GM12878 (cell line): ENCODE measurements around the gene RPL36. TPM values are rescaled to one million over a fixed set of nuclear protein-coding genes. Genes with fewer than 3 reads are reported as not detected.

Experiments used
- ATAC-seq: fragments of 200-7000 bp; cut with Tn5 transposase; 3 replicates; pipeline ENCODE4 v1.9.1; 2020; ENCODE audit warnings: mild to moderate bottlenecking, moderate library complexity
- BruUV-seq: library from RNA; stranded (reverse); fragments of 400-500 nt; replicated peaks from 2 replicates; lab custom pipeline; 2021; lab: Mats Ljungman, UMichigan
- CTCF ChIA-PET: fragments of 300-600 bp; sonication (Branson Sonifier 250); formaldehyde crosslinking; extraction: SDS; loops from one replicate; lab custom pipeline; 2021; ENCODE audit warnings: inconsistent platforms; lab: Yijun Ruan, JAX
- POLR2A ChIA-PET: fragments of 350-600 bp; formaldehyde crosslinking; extraction: SDS; loops from one replicate; lab custom pipeline; 2021; ENCODE audit warnings: inconsistent platforms; lab: Charles Lee
- RAD21 ChIA-PET: fragments of 300-600 bp; sonication (Branson Sonifier 250); formaldehyde crosslinking; loops from one replicate; lab custom pipeline; 2023; ENCODE audit warnings: antibody characterized with exemption; ENCODE audit not compliant: unreplicated experiment; lab: Charles Lee
- SMC1A ChIA-PET: fragments of 300-600 bp; sonication (Branson Sonifier 250); formaldehyde crosslinking; loops from one replicate; lab custom pipeline; 2023; ENCODE audit not compliant: unreplicated experiment, uncharacterized antibody; lab: Charles Lee
- DNase-seq: peaks from one replicate; pipeline ENCODE4 v3.0.0-alpha.2; 2011; ENCODE audit warnings: low read depth, low spot score
- FAIRE-seq: peaks from 3 replicates; lab custom pipeline; 2011; peaks lifted over from hg19 to GRCh38; lab: Jason Lieb, UNC
- H2AFZ ChIP-seq: 2 replicates; pipeline ENCODE4 v1.6.0; 2011; ENCODE audit warnings: low read depth, low read length, control low read depth; ENCODE audit not compliant: control insufficient read depth
- H3K27ac ChIP-seq: 2 replicates; pipeline ENCODE4 v1.5.1; 2011; ENCODE audit warnings: control low read depth; ENCODE audit not compliant: control insufficient read depth, insufficient read depth
- H3K27me3 ChIP-seq, 2 experiments: replicated peaks in 1 of 2; 2 replicates each; pipeline versions ENCODE4 v1.6.0 to v1.6.1; 2011; ENCODE audit warnings: low read length in 1 of 2; ENCODE audit not compliant: control insufficient read depth in 2 of 2, insufficient read depth in 2 of 2
- H3K36me3 ChIP-seq, 2 experiments: 2 replicates each; pipeline ENCODE4 v1.5.1; 2011; ENCODE audit warnings: low read length in 1 of 2; ENCODE audit not compliant: control insufficient read depth in 2 of 2, insufficient read depth in 2 of 2
- H3K4me1 ChIP-seq: 2 replicates; pipeline ENCODE4 v1.6.1; 2011; ENCODE audit warnings: mild to moderate bottlenecking, low read length, moderate library complexity, mixed read lengths; ENCODE audit not compliant: control insufficient read depth, insufficient read depth
- H3K4me2 ChIP-seq: 2 replicates; pipeline ENCODE4 v1.6.0; 2011; ENCODE audit warnings: control low read depth; ENCODE audit not compliant: control insufficient read depth, insufficient read depth
- H3K4me3 ChIP-seq: fragments of 200-600 bp; sonication (generic); 2 replicates; pipeline ENCODE4 v1.5.1; 2016
- H3K79me2 ChIP-seq: 2 replicates; pipeline ENCODE4 v1.6.0; 2011; ENCODE audit warnings: low read length; ENCODE audit not compliant: control insufficient read depth, insufficient read depth
- H3K9ac ChIP-seq: 2 replicates; pipeline ENCODE4 v1.8.0; 2011; ENCODE audit warnings: low read length, control low read depth, mixed read lengths; ENCODE audit not compliant: control insufficient read depth, insufficient read depth
- H3K9me3 ChIP-seq: replicated peaks from 3 replicates; pipeline ENCODE4 v1.5.1; 2011; ENCODE audit warnings: mild to moderate bottlenecking, low read length; ENCODE audit not compliant: control insufficient read depth, insufficient read depth
- H4K20me1 ChIP-seq: 2 replicates; pipeline ENCODE4 v1.6.0; 2011; ENCODE audit not compliant: control insufficient read depth, insufficient read depth
- CHD1 ChIP-seq: IDR thresholded peaks from 2 replicates; pipeline ENCODE4 v1.6.1; 2012; ENCODE audit warnings: low read depth, low read length, improper control_type of control experiment
- MYB ChIP-seq: fragments of 150-350 bp; IDR thresholded peaks from 2 replicates; pipeline ENCODE4 v1.6.1; 2014; ENCODE audit warnings: mild to moderate bottlenecking, low read depth, low read length, borderline replicate concordance
- POLR2A ChIP-seq: IDR thresholded peaks from 2 replicates; pipeline ENCODE4 v1.6.1; 2011; ENCODE audit warnings: low read depth, mild to moderate bottlenecking, low read length
- POLR2AphosphoS2 ChIP-seq: IDR thresholded peaks from 2 replicates; pipeline ENCODE4 v1.6.1; 2011; ENCODE audit warnings: low read depth, mild to moderate bottlenecking, low read length, improper control_type of control experiment, moderate library complexity
- POLR2AphosphoS5 ChIP-seq: IDR thresholded peaks from 2 replicates; pipeline ENCODE4 v1.6.1; 2011; ENCODE audit warnings: mild to moderate bottlenecking, low read length, inconsistent platforms
- SIN3A ChIP-seq: IDR thresholded peaks from 2 replicates; pipeline ENCODE4 v1.6.1; 2012; ENCODE audit warnings: low read depth, low read length, improper control_type of control experiment
- SMARCA5 ChIP-seq: fragments of 450-650 bp; IDR thresholded peaks from 2 replicates; pipeline ENCODE4 v1.6.1; 2017; ENCODE audit warnings: mild to moderate bottlenecking
- SREBF1 ChIP-seq: IDR thresholded peaks from 2 replicates; pipeline ENCODE4 v1.6.1; 2012; ENCODE audit warnings: mild to moderate bottlenecking, low read length
- WGBS: methylation state at CpG from one replicate; pipeline ENCODE4 v1.1.6; 2016; ENCODE audit warnings: low lambda C conversion rate; ENCODE audit not compliant: insufficient replicate concordance, insufficient coverage; ENCODE audit errors: missing lambda C conversion rate; 5-methylcytosine and 5-hydroxymethylcytosine counted together
- in situ Hi-C: fragments of 300-500 bp; cut with MboI; formaldehyde crosslinking; loops from 9 replicates; pipeline ENCODE4 v1.14.3; 2018; ENCODE audit warnings: mixed read lengths
- intact Hi-C: fragments of 100-400 bp; cut with micrococcal nuclease; formaldehyde crosslinking; loops from one replicate; pipeline ENCODE4 v1.14.2; 2022; ENCODE audit not compliant: unreplicated experiment
- polyA plus RNA-seq, 11 experiments: library from polyadenylated mRNA; depleted of rRNA in 4 of 11; unstranded in 6 of 11; stranded (reverse) in 5 of 11; fragments of >200 nt; fragmentation: Nextera tagmentation in 4 of 11; fragmentation: Illumina TruSeq in 1 of 11; extraction: Ambion mirVana in 4 of 11; extraction: Trizol in 1 of 11; gene quantifications; 1 replicate in 1 of 11; 2 replicates in 10 of 11; pipeline versions ENCODE4 v1.2.1 to v1.2.3, GENCODE V29; 2011 to 2016; ENCODE audit warnings: inconsistent platforms in 2 of 11, missing spikeins in 2 of 11, low read depth in 1 of 11
- total RNA-seq, 4 experiments: library from RNA; depleted of rRNA in 3 of 4; stranded (reverse); fragments of >200 nt in 3 of 4; fragmentation: Illumina TruSeq in 1 of 4; extraction: Trizol in 1 of 4; gene quantifications; 2 replicates each; pipeline versions ENCODE4 v1.2.1 to v1.2.3, GENCODE V29; 2013 to 2021
- TF ChIP-seq, protein P1 (sequence below): fragments of 450-650 bp; IDR thresholded peaks from 2 replicates; pipeline ENCODE4 v1.6.1; 2018; ENCODE audit warnings: borderline replicate concordance, mild to moderate bottlenecking; ENCODE audit not compliant: partially characterized antibody

The RPL36 gene
- total and polyA plus RNA-seq, 10 of the 15 experiments (the other 5 are each of a cell fraction or from before 2014, with no cell fraction given): 374 to 4,942 (median 2,053) TPM

DNA sequence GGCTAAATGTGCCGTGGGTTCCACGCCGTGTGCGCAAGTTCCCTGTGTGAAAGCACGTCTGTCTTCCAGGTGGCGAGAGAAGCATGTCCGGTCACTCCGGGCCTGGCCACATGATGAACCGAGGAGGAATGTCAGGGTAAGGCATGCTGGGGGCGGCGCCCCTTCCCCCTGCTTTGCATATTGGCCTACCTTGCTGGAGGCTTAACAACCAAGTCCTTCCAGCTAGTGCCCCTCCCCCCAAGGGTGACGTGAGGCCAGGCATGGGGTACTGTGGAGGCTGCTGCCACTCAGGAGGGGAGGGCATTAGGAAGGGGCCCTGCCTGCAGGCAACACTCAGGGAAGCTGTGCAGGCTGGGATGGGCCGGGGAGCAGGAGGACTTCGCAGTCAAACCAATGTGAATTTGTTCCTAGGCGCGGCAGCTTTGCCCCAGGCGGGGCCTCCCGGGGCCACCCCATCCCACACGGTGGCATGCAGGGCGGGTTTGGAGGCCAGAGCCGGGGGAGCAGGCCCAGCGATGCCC is 22.3 kb upstream of the RPL36 start:
- ATAC-seq: no peak
- no peak overlapping the region for H3K4me2 ChIP-seq
- TF ChIP-seq POLR2AphosphoS2 (no peak), POLR2A (peak; percentile 59), SMARCA5 (no peak), POLR2AphosphoS5 (peak; percentile 50; the same call in 1 of the 2 replicates)
- no peaks in the 10 kb centered on the region; the same call in 1 of the 2 replicates for H4K20me1 ChIP-seq
- RAD21 ChIA-PET: no interaction called here
- H3K27me3 ChIP-seq: no peaks in the 10 kb centered on the region
- WGBS: 92% methylated on average over 22 of the region's 22 CpGs
- no peak overlapping the region for H3K9ac ChIP-seq
- POLR2A ChIA-PET: no interaction called here
- no peaks in the 10 kb centered on the region for H3K79me2 ChIP-seq
- TSS peak; percentile 23 for BruUV-seq
- H3K9me3 ChIP-seq: no peaks in the 10 kb centered on the region
- FAIRE-seq: no peak
- CTCF ChIA-PET: no interaction called here
- SMC1A ChIA-PET: no interaction called here
- H3K36me3 ChIP-seq: peaks cover 31 to 51% of the 10 kb centered on the region in 2 experiments
- intact Hi-C loops (no loop called here), in situ Hi-C loops (no loop called here)
- H3K4me3 ChIP-seq: no peak overlapping the region
- DNase-seq: no peak
- no peak overlapping the region for H2AFZ ChIP-seq
- H3K27ac ChIP-seq: no peak overlapping the region
- peaks cover 3% of the 10 kb centered on the region; the same call in 1 of the 2 replicates for H3K4me1 ChIP-seq

DNA sequence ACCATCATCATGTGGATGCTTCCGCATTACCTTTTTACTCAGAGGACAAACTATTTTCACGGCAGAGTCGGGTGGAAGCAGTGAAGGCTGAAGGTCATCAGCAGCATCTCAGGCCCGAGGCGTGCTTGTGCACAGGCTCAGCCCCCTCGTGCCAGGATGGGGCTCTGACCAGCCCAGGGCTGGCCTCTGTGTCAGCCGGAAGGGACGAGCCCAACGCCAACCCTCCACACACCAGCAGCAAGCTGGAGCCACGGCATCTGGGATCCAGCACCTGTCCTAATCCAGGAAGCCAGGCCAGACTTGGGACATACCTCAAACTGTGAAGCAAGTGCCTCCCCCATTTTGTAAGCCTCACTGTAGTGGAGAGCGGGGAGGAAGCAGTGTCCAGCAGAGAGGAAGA is 20.9 kb upstream of the RPL36 start:
- no peaks in the 10 kb centered on the region for H3K9me3 ChIP-seq
- peaks cover 20 to 40% of the 10 kb centered on the region in 2 experiments; a peak in 3 of 4 replicates for H3K36me3 ChIP-seq
- ATAC-seq (no peak), FAIRE-seq (no peak), DNase-seq (no peak)
- intact Hi-C loops (no loop called here), in situ Hi-C loops (no loop called here)
- CTCF ChIA-PET: interaction anchor here (1.4 kb wide), 1 partner anchor 20 kb away, joined by 3 read pairs; no protein-coding TSS in a partner anchor
- no peak overlapping the region for H3K27ac ChIP-seq
- POLR2A ChIA-PET: no interaction called here
- H3K9ac ChIP-seq: no peak overlapping the region
- H3K79me2 ChIP-seq: no peaks in the 10 kb centered on the region
- 85% methylated on average over 11 of the region's 11 CpGs for WGBS
- TF ChIP-seq SIN3A (no peak), SREBF1 (no peak), MYB (no peak), POLR2A (peak; percentile 63; the same call in 1 of the 2 replicates), CHD1 (no peak)
- TF ChIP-seq, protein P1, sequence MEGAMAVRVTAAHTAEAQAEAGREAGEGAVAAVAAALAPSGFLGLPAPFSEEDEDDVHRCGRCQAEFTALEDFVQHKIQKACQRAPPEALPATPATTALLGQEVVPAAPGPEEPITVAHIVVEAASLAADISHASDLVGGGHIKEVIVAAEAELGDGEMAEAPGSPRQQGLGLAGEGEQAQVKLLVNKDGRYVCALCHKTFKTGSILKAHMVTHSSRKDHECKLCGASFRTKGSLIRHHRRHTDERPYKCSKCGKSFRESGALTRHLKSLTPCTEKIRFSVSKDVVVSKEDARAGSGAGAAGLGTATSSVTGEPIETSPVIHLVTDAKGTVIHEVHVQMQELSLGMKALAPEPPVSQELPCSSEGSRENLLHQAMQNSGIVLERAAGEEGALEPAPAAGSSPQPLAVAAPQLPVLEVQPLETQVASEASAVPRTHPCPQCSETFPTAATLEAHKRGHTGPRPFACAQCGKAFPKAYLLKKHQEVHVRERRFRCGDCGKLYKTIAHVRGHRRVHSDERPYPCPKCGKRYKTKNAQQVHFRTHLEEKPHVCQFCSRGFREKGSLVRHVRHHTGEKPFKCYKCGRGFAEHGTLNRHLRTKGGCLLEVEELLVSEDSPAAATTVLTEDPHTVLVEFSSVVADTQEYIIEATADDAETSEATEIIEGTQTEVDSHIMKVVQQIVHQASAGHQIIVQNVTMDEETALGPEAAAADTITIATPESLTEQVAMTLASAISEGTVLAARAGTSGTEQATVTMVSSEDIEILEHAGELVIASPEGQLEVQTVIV: no peak
- no peak overlapping the region for H2AFZ ChIP-seq
- RAD21 ChIA-PET: no interaction called here
- H3K4me1 ChIP-seq: peaks cover 3% of the 10 kb centered on the region; the same call in 1 of the 2 replicates
- no peaks in the 10 kb centered on the region; the same call in 1 of the 2 replicates for H4K20me1 ChIP-seq
- BruUV-seq: no TSS peak
- H3K4me2 ChIP-seq: no peak overlapping the region
- SMC1A ChIA-PET: no interaction called here
- H3K27me3 ChIP-seq: no peaks in the 10 kb centered on the region
- no peak overlapping the region for H3K4me3 ChIP-seq
